Left renal pelvis (tissue), 4 donors: ENCODE measurements around the gene CPT2. TPM values are rescaled to one million over a fixed set of nuclear protein-coding genes. Genes with fewer than 3 reads are reported as not detected.

Source experiments
- DNase-seq, 4 donors: peaks; one replicate each; pipeline ENCODE4 v3.0.0-alpha.2; 2013; ENCODE audit warnings: low read depth in 4 of 4, low spot score in 3 of 4
- polyA plus RNA-seq, 4 donors: library from polyadenylated mRNA; unstranded; fragments of 120-200 nt; gene quantifications; one replicate each; pipeline ENCODE4 v1.2.1, GENCODE V29; 2013; ENCODE audit not compliant: insufficient read length in 4 of 4

CPT2 gene
- polyA plus RNA-seq, 4 donors = 11.0 to 29.1 (median 26.0) TPM

- DNase-seq = no peak
These were observed 14.3 kb downstream of the CPT2 start for GRCh38 chr1:53210954-53211353.

DNA sequence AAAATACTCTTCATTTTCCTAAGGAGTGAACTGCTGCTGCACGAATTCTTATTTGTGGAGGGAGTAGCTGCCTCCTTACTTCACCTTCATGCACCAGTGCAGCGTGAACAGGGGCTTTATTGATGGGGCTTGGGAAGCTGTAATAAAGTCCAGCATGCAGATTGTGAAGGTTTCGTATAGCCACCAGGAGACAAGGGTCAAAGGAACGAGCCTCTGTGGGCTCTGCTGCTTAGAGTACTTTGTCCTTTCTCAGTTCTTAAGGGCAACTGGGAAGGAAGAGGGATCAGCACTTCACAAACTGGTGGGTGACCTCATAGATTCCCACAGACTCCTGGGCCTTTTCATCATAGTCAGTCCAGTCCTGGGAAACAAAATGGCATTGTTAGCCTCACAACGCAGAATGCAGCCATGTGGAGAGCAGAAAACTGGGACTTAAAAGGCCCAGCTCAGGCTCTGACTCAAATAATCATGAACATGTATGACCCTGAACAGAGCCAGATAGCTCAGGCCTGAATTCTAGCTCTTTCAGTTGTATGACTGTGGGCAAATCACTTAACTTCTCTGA is 17.8 kb downstream of the CPT2 start:
- DNase-seq = no peak

- no peak for DNase-seq
These were observed 21.6 kb downstream of the CPT2 start for GRCh38 chr1:53218201-53218600.

DNA sequence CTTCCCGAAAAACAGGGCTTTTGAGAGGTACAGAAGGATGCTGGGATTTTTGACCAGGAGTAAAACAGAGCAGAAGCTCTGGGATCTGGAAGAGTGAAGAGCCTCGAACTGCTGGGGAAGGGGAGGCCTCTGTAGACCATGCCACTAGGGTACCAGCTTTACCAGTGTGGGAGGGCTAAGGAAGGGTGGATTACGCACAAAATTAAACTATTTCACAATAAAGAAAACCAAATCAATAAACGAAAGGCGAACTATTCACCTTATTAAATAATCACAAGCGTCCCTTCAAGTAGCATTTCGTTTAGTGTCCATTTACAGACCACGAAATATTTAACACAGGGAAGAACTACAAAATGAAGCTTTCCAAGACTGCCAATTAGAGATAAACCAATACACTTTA is 23.1 kb downstream of the CPT2 start:
- no peak for DNase-seq

- DNase-seq = peak; percentile 79 to 84 (median 80)
These were observed 23.7 kb downstream of the CPT2 start, which contains the start of gene CZIB for GRCh38 chr1:53220171-53220961. Gene CZIB, minus strand, starts transcription at chr1:53220634. Its CDS starts 59 bp downstream, at chr1:53220575.

DNA sequence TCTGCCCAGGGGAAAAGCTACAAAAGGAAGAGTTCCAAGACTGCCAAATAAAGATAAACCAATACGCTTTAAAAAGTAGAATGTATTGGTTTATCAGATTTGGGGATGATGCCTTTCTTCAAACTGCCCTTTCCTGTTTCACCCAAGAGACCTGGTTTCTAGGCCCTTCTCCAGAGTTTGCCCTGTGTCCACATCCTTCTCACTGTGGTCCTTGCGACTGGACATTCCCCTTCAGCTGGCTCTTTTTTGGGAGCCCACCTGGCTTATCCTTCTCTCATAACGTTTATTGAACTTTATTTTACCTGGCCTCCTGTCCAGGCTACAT is 24.3 kb downstream of the CPT2 start:
- no peak for DNase-seq

DNA sequence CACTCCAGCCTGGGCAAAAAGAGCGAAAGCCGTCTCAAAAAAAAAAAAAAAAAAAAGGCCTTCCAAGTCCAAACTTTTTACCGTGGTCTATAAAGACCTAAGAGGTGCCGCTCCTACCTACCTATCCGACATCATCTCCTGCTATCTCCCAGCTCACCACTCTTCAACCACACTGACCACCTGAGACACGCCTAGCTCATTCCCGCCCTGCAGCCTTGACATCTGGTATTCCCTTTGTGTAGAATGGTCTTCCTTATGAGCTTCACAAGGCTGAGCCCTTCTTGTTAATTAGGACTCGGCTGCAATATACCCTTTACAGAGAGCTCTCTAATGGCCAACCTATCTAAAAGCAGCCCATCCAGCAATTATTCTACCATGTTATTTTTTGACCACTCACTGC is 41.0 kb downstream of the CPT2 start:
- DNase-seq = no peak

- DNase-seq = peak; percentile 83 to 90 (median 86)
These were observed 41.9 kb downstream of the CPT2 start, which contains the start of gene MAGOH for GRCh38 chr1:53238197-53239155. Gene MAGOH, minus strand, starts transcription at chr1:53238518. Its CDS starts 70 bp downstream, at chr1:53238448.

- no peak for DNase-seq
These were observed 45.2 kb downstream of the CPT2 start for GRCh38 chr1:53241828-53242227.

DNA sequence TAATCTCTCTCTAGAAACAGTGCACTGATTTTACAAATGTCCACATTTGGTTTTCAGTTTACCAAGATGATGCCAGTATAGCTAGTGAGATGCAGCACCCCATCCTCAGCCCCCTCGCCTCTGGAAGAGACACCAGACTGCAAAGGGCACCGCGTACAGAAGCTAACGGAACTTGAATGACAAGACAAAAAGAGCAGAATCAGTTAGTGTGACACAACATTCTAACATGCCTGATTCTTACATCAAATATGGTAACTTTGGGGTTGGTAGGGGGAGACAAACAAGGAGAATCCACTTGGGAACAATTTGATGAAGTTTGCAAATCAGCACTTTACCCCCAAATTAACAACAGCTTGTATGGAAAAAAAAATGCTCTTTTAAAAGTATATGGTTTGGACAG is 45.8 kb downstream of the CPT2 start:
- no peak for DNase-seq

- DNase-seq = no peak
These were observed 47.5 kb downstream of the CPT2 start for GRCh38 chr1:53244141-53244540.

DNA sequence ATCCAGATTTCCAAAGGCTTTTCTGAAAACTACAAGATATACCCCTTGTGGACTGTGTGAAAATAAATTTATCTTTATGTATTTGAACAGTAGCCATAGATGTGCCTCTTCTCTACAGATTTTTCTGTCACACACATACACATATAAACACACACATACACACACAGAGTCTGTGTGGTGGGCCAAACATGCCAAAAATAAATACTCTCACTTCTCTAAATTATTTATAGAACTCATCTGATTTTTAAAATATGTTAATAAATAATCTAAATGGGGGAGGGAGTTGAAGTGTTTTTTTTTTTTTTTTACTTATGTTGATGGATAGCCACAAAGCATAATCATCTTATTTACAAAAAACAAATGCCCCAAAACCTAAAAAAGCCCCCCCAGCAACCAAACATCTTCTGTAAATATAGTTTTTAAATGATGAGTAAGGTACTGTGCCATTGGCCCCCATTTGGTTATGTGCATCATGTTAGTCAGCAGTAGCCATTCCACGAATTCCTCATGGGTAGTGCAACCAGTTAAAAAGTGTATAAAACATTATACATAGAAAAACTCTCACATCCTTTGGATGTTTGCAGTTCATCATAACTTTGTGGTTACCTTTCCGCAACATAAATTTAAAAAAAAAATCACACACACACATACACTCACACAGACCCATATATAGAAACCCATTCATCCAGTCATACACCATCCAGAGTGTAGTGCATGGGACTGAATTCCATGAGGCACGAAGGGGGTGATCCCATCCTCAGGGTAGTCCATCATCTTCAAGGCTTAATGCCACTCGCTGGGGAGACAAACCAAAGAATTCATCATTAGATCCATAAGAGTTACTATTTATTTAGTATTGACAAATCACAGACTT is 49.9 kb downstream of the CPT2 start:
- DNase-seq = no peak

GRCh38 chr1:53249706-53250105 is 53.1 kb downstream of the CPT2 start:
- no peak for DNase-seq

DNA sequence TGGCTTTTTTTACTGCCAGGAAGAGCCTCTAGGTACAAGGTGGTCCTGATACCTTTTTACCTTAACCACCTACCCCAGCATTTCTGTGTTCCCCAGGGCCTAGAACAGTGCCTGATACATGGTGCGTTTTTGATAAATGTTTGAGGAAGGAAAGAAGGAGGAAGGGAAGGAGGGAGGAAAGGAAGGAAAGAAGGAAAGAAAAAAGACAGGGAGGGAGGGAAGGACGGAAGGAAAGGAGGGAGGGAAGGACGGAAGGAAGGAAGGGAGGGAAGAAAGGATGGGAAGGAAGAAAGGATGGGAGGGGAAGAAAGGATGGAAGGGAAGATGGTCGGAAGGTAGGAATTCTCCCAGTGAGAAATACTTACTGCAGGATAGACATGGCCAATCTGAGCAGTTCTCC is 53.7 kb downstream of the CPT2 start:
- DNase-seq = no peak

DNA sequence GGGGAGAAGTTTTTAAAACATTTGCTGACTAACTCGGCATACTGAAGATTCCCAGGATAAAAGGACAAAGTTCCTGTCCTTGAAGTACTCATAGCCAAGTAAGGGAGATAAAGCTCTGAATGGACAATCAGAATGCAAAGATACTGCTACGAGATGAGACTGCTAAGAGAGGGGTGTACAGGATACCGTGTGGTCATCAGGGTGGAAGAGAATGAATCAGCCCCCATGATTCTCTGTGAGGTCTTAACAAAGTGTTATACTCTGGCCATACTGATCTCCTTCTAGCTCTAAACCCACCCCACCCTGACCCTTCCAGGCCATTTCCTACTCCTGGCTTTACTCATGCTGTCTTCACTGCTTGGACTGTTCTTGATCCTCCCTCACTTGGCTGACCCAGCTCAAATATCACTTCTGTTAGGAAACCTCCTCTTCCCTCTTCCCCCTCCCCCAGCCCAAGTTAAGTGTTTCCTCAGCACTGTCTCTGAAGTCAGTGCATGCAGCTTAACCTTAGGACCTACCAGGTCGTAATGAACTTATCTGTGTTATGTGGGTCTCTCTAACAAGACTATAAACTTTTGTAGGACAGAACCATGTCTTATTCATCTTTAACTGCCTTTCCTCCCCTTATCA is 57.5 kb downstream of the CPT2 start:
- no peak for DNase-seq

GRCh38 chr1:53255031-53255430 is 58.4 kb downstream of the CPT2 start:
- DNase-seq = no peak

DNA sequence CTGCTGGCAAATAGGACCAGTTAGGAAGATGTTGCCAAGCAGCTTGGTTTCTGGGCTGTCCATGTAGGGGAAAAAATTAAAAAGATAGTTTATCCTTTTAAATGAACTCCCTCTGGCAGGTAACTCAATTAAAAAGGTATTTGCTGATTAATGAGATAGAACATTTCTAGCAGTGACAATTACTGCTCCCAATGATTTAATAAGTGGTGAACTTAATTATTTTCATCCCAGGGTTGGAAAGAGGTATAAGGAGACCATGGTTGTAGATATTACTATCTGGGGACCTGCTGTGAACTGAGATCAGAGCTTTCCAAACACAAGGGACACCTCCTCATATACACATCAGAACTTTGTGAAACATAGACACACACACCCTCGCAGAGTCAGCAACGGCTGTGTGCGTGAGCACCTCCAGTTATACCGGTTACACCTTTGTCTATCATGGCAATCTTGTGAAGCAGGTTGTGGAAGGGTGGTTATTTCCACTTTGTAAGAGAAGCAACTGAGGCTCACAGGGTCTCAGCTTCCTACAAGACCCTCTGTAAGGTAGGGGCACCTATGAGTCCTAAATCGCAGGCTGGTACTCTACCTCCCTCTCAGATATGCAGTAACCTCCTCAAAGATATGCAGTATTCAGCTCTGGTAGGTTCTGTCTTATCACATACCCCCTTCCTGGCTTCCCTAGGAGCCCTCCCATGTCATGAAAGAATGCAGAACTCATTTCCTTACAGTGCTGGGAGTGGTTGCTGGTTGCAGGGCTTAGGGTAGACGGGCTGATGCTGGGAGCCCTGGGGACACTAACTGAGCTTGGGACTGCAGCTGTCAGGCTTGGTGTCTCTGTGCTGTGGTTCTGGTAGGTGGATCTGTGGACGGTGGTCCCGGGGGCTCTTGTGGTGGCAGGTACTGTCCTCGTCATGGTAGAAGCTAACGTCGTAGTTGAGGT is 60.2 kb downstream of the CPT2 start:
- DNase-seq = no peak

GRCh38 chr1:53257454-53258081 is 60.9 kb downstream of the CPT2 start:
- no peak for DNase-seq
